Measurements from ENCODE around the gene SH3GL1.

The SH3GL1 gene

GRCh38 chr19:4319067-4319718 is 81.2 kb downstream of the SH3GL1 start:
- H3K27ac ChIP-seq, result no peak overlapping the region
- H3K9ac ChIP-seq, result no peak overlapping the region
- no peak overlapping the region for H2AFZ ChIP-seq (ENCODE audit: low read depth)
- no peak overlapping the region for H3K4me2 ChIP-seq
- no peak overlapping the region for H3K4me3 ChIP-seq (IDR thresholded peaks at IDR 0.05; ENCODE audit: insufficient read depth, low read depth, low read length)
- no peak for TF ChIP-seq CTCF (conservative IDR thresholded peaks at IDR 0.05; ENCODE audit: low read depth, low read length)
- no peaks in the 10 kb centered on the region for H3K36me3 ChIP-seq (ENCODE audit: insufficient read depth)
- H4K20me1 ChIP-seq (ENCODE audit: insufficient read depth), result no peaks in the 10 kb centered on the region
- no peaks in the 10 kb centered on the region; the same call in 1 of the 2 replicates for H3K27me3 ChIP-seq (ENCODE audit: insufficient read depth, low read depth)
- no peaks in the 10 kb centered on the region for H3K4me1 ChIP-seq (ENCODE audit: low read depth, poor library complexity, severe bottlenecking)
- no peaks in the 10 kb centered on the region for H3K79me2 ChIP-seq (ENCODE audit: insufficient read depth, low read depth)

- H3K4me2 ChIP-seq, result no peak overlapping the region
- H3K36me3 ChIP-seq (ENCODE audit: insufficient read depth), result no peaks in the 10 kb centered on the region
- no peak overlapping the region for H2AFZ ChIP-seq (ENCODE audit: low read depth)
- no peak overlapping the region for H3K9ac ChIP-seq
- no peaks in the 10 kb centered on the region for H3K79me2 ChIP-seq (ENCODE audit: insufficient read depth, low read depth)
- H3K27ac ChIP-seq, result no peak overlapping the region
- no peaks in the 10 kb centered on the region for H4K20me1 ChIP-seq (ENCODE audit: insufficient read depth)
- no peaks in the 10 kb centered on the region; the same call in 1 of the 2 replicates for H3K27me3 ChIP-seq (ENCODE audit: insufficient read depth, low read depth)
- H3K4me3 ChIP-seq (IDR thresholded peaks at IDR 0.05; ENCODE audit: insufficient read depth, low read depth, low read length), result no peak overlapping the region
- TF ChIP-seq CTCF (conservative IDR thresholded peaks at IDR 0.05; ENCODE audit: low read depth, low read length), result no peak
- no peaks in the 10 kb centered on the region for H3K4me1 ChIP-seq (ENCODE audit: low read depth, poor library complexity, severe bottlenecking)
Observed at GRCh38 chr19:4318460-4318859, 81.9 kb downstream of the SH3GL1 start.

GRCh38 chr19:4316956-4317355 is 83.4 kb downstream of the SH3GL1 start:
- no peaks in the 10 kb centered on the region; the same call in 1 of the 2 replicates for H3K27me3 ChIP-seq (ENCODE audit: insufficient read depth, low read depth)
- H3K9ac ChIP-seq, result no peak overlapping the region
- TF ChIP-seq CTCF (conservative IDR thresholded peaks at IDR 0.05; ENCODE audit: low read depth, low read length), result no peak
- H3K36me3 ChIP-seq (ENCODE audit: insufficient read depth), result no peaks in the 10 kb centered on the region
- no peak overlapping the region for H3K4me2 ChIP-seq
- no peaks in the 10 kb centered on the region for H3K79me2 ChIP-seq (ENCODE audit: insufficient read depth, low read depth)
- no peaks in the 10 kb centered on the region for H4K20me1 ChIP-seq (ENCODE audit: insufficient read depth)
- no peak overlapping the region for H3K4me3 ChIP-seq (IDR thresholded peaks at IDR 0.05; ENCODE audit: insufficient read depth, low read depth, low read length)
- H3K27ac ChIP-seq, result no peak overlapping the region
- no peaks in the 10 kb centered on the region for H3K4me1 ChIP-seq (ENCODE audit: low read depth, poor library complexity, severe bottlenecking)
- H2AFZ ChIP-seq (ENCODE audit: low read depth), result no peak overlapping the region

GRCh38 chr19:4313847-4314490 is 86.4 kb downstream of the SH3GL1 start:
- no peak overlapping the region for H3K27ac ChIP-seq
- H3K4me2 ChIP-seq, result no peak overlapping the region
- H2AFZ ChIP-seq (ENCODE audit: low read depth), result no peak overlapping the region
- H3K79me2 ChIP-seq (ENCODE audit: insufficient read depth, low read depth), result no peaks in the 10 kb centered on the region
- no peaks in the 10 kb centered on the region for H4K20me1 ChIP-seq (ENCODE audit: insufficient read depth)
- H3K36me3 ChIP-seq (ENCODE audit: insufficient read depth), result no peaks in the 10 kb centered on the region
- no peak overlapping the region for H3K4me3 ChIP-seq (IDR thresholded peaks at IDR 0.05; ENCODE audit: insufficient read depth, low read depth, low read length)
- H3K9ac ChIP-seq, result no peak overlapping the region
- no peaks in the 10 kb centered on the region for H3K4me1 ChIP-seq (ENCODE audit: low read depth, poor library complexity, severe bottlenecking)
- TF ChIP-seq CTCF (conservative IDR thresholded peaks at IDR 0.05; ENCODE audit: low read depth, low read length), result no peak
- no peaks in the 10 kb centered on the region; the same call in 1 of the 2 replicates for H3K27me3 ChIP-seq (ENCODE audit: insufficient read depth, low read depth)

All from KMS-11 (cell line).